ENCODE results near the gene CUEDC1.
A peak's percentile ranks its signal among the peaks of the same experiment; 100 is the strongest.

Gene CUEDC1

GRCh38 chr17:57914273-57915142 is 40.7 kb downstream of the CUEDC1 start:
- no peak for DNase-seq

- no peak for DNase-seq
Observed at GRCh38 chr17:57913575-57914272, 41.5 kb downstream of the CUEDC1 start.

GRCh38 chr17:57911834-57912673 is 43.2 kb downstream of the CUEDC1 start:
- peak; percentile 40 to 46 for DNase-seq

GRCh38 chr17:57910462-57911420 is 44.5 kb downstream of the CUEDC1 start:
- DNase-seq: no peak

- no peak for DNase-seq
Observed at GRCh38 chr17:57909551-57909950, 45.7 kb downstream of the CUEDC1 start.

GRCh38 chr17:57908278-57908677 is 46.9 kb downstream of the CUEDC1 start:
- no peak for DNase-seq

GRCh38 chr17:57906910-57907309 is 48.3 kb downstream of the CUEDC1 start:
- no peak for DNase-seq

- no peak for DNase-seq
Observed at GRCh38 chr17:57905875-57906455, 49.2 kb downstream of the CUEDC1 start.

- no peak for DNase-seq
Observed at GRCh38 chr17:57903961-57904360, 51.3 kb downstream of the CUEDC1 start.

- no peak for DNase-seq
Observed at GRCh38 chr17:57902800-57903759, 52.1 kb downstream of the CUEDC1 start.

- DNase-seq: no peak
Observed at GRCh38 chr17:57902117-57902799, 53.0 kb downstream of the CUEDC1 start.

GRCh38 chr17:57900991-57901743 is 54.0 kb downstream of the CUEDC1 start:
- DNase-seq: peak; percentile 62 to 69

- DNase-seq: no peak
Observed at GRCh38 chr17:57899822-57900221, 55.4 kb downstream of the CUEDC1 start.

GRCh38 chr17:57899391-57899790 is 55.8 kb downstream of the CUEDC1 start:
- no peak for DNase-seq

GRCh38 chr17:57898487-57899311 is 56.5 kb downstream of the CUEDC1 start:
- DNase-seq: no peak

- no peak for DNase-seq
Observed at GRCh38 chr17:57895382-57896060, 59.7 kb downstream of the CUEDC1 start.

GRCh38 chr17:57894848-57895247 is 60.4 kb downstream of the CUEDC1 start:
- no peak for DNase-seq

Measured in NCI-H1930 (cell line).